GM12873 (cell line): ENCODE measurements around the gene NCF2.

Experiments used
- TF ChIP-seq, protein P1 (sequence below): IDR thresholded peaks from 2 replicates; pipeline ENCODE4 v1.5.1; 2012; ENCODE audit warnings: low read depth, mild to moderate bottlenecking, moderate library complexity, low read length, control low read depth; ENCODE audit not compliant: insufficient read depth; ENCODE audit errors: missing control alignments

NCF2 gene

DNA sequence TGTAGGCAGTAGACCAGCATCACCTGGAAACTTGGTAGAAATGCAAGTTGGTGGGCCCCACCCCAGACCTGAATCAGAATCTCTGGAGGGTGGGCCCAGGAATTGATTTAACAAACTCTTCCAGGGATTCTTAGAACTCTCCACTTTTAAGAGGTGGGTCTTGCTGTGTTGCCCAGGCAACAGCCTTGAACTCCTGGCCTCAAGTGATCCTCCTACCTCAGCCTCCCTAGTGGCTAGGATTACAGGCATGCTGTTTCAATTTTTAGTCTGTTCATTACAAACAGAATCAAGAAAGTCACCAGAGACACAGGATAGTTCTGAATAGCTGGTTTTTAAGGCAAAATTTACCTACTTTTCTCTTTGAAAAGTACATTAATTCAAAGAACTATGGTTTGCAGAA is 31.2 kb downstream of the NCF2 start:
- TF ChIP-seq, protein P1, sequence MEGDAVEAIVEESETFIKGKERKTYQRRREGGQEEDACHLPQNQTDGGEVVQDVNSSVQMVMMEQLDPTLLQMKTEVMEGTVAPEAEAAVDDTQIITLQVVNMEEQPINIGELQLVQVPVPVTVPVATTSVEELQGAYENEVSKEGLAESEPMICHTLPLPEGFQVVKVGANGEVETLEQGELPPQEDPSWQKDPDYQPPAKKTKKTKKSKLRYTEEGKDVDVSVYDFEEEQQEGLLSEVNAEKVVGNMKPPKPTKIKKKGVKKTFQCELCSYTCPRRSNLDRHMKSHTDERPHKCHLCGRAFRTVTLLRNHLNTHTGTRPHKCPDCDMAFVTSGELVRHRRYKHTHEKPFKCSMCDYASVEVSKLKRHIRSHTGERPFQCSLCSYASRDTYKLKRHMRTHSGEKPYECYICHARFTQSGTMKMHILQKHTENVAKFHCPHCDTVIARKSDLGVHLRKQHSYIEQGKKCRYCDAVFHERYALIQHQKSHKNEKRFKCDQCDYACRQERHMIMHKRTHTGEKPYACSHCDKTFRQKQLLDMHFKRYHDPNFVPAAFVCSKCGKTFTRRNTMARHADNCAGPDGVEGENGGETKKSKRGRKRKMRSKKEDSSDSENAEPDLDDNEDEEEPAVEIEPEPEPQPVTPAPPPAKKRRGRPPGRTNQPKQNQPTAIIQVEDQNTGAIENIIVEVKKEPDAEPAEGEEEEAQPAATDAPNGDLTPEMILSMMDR: no peak

DNA sequence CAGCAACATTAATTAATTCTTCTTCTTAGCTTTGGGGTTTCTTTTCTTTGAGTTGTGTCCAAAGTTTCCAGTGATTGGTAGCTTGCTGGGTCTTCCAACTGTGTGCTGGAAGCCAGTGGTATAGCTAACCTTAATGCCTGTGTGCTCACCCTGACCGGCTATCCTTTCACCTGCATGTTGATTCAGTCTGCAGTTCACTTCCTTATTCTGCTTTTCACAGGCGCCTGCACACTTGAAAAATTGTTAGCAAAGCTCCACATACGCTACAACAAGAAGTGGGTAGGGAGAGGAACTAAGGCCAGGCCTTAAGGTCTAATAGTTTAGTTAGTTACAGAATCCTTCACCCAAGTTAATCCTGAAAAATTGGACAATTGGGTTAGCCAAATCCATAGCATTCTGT is 35.7 kb downstream of the NCF2 start:
- TF ChIP-seq, protein P1: no peak

DNA sequence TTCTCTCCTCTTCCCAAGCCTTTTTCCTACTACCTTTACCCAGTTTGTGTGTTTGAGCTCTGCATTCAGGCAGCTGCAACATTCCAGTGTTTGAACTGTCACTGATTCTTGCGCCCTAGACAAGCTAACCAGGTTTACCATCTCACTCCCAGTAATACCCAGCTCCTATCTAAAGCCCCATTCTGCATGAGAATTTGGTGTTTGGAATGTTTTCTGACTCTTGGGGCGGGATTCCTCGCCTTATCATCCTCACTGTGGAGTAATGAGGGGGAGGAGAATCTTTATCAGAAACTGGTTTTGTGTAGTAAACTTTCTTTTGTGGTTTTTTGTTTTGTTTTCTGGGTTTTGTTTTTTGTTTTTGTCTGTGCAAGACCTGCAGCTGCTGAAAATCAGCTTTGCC is 36.5 kb downstream of the NCF2 start:
- TF ChIP-seq, protein P1: no peak

DNA sequence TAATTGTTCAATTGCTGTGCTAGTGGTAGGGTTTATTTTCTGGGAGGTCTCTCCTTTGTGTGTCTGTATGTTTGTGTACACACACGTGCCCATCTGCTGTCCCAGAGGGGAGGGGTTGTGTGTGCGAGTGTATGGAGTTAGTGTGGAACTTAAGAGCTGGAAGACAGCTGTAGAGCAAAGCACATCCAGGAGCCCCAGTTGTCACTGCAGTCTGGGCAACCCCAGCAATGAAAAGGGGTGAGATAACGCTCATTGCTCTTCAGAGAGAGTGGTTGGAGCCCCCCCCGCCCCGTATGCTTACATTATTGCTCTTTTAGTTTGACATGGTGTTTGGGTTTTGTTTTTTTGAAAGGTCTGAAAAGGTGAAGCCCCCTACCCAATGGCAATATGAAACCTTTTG is 36.9 kb downstream of the NCF2 start:
- TF ChIP-seq, protein P1: no peak

DNA sequence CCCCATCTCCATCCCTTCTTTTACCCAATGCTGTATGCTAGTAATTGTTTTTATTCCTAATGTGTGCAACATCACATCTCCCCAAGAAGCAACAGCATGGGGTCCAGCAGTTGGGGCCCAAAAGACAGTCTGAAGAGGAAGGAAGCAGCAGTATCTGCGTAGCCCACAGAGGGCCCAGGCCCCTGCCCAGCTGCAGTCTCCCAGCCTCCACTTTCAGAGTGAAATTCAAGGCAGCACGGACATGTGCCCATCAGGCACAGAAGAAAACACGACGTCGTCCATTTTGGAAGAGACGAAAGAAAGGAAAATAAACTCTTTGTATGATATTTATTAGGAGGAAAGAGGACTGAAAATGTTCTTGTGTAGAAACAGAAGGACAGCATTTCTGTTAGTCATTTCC is 37.4 kb downstream of the NCF2 start:
- TF ChIP-seq, protein P1: no peak

DNA sequence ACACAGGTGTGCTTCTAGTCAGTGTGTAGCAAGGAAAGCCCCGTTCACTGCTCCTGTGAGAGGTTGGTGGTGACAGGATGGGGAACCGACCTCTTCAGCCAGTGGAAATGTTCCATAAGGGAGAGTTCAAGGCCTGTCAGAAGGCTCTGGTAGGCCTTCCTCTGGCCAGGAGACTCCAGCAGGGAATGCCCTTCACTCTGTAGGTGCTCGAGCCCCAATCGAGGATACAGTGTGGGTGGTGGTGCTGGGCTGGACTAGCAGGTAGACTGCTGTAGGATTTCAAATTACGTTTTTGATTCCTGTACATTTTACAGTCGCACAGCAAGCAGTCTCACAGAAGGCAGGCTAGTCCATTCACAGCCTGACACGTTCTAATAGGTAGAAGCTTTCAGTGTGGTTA is 37.8 kb downstream of the NCF2 start:
- TF ChIP-seq, protein P1: no peak

DNA sequence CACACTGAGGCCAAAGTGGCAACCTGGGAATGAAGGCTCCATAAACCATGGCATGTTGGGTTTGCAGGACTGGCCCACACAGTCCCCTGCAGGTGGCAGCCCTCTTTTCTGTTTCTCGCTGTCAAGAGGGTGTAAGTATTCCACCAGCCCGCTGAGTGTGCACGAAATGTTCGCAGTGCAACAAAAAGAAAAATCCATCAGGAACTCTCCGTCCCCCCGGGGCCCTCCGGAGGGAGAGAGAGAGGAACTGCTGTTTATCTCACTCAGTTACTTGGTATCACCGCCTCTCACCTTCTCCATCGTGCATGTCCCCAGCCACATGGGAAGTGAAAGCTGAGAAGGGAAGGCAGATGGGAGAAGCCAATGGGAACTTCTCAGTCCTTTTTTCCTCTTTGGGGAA is 38.3 kb downstream of the NCF2 start:
- TF ChIP-seq, protein P1: no peak
